Measurements from ENCODE around the gene SRGN. TPM values are rescaled to one million over a fixed set of nuclear protein-coding genes. Genes with fewer than 3 reads are reported as not detected.

Gene SRGN
- total and polyA plus RNA-seq, 10 of the 15 experiments (the other 5 are each of a cell fraction or from before 2014, with no cell fraction given) = 382 to 2,414 (median 885) TPM

DNA sequence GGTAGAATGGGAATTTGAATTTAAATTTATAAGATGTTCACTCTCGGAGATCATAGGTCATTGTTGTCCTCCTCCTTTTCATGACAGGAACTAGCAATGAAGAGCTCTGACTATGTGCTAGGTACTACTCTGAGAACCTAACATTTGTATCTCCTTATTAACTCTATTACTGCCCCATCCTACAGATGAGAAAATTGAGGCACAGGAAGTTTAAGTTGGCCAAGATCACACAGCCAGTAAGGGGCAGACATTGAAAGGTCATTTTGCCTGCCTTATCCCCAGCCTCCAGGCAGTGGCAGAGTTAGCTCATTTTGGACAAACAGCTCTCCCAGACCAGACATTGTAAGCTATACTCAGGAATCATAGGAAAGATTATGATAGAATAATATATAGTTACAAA is 6.0 kb downstream of the SRGN start (continued):
- TF ChIP-seq, protein P1, sequence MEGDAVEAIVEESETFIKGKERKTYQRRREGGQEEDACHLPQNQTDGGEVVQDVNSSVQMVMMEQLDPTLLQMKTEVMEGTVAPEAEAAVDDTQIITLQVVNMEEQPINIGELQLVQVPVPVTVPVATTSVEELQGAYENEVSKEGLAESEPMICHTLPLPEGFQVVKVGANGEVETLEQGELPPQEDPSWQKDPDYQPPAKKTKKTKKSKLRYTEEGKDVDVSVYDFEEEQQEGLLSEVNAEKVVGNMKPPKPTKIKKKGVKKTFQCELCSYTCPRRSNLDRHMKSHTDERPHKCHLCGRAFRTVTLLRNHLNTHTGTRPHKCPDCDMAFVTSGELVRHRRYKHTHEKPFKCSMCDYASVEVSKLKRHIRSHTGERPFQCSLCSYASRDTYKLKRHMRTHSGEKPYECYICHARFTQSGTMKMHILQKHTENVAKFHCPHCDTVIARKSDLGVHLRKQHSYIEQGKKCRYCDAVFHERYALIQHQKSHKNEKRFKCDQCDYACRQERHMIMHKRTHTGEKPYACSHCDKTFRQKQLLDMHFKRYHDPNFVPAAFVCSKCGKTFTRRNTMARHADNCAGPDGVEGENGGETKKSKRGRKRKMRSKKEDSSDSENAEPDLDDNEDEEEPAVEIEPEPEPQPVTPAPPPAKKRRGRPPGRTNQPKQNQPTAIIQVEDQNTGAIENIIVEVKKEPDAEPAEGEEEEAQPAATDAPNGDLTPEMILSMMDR (IDR thresholded peaks at IDR 0.05 in 2 of 3, conservative IDR thresholded peaks at IDR 0.05 in 1 of 3; ENCODE audit: control insufficient read depth in 2 of 3, extremely low read depth in 1 of 3, insufficient read depth in 1 of 3, low read depth in 3 of 3, low read length in 3 of 3) = peak; percentile 10 to 46 (median 28); a peak in 4 of 6 replicates
- TF ChIP-seq PBX3 (IDR thresholded peaks at IDR 0.05; ENCODE audit: insufficient replicate concordance, low read depth, low read length) (no peak), ZBTB40 (IDR thresholded peaks at IDR 0.05; ENCODE audit: borderline replicate concordance) (no peak), ZNF217 (IDR thresholded peaks at IDR 0.05) (0 out of 2 replicates have a peak, but pooled peaks have one; percentile 35)
- TF ChIP-seq, protein P2, sequence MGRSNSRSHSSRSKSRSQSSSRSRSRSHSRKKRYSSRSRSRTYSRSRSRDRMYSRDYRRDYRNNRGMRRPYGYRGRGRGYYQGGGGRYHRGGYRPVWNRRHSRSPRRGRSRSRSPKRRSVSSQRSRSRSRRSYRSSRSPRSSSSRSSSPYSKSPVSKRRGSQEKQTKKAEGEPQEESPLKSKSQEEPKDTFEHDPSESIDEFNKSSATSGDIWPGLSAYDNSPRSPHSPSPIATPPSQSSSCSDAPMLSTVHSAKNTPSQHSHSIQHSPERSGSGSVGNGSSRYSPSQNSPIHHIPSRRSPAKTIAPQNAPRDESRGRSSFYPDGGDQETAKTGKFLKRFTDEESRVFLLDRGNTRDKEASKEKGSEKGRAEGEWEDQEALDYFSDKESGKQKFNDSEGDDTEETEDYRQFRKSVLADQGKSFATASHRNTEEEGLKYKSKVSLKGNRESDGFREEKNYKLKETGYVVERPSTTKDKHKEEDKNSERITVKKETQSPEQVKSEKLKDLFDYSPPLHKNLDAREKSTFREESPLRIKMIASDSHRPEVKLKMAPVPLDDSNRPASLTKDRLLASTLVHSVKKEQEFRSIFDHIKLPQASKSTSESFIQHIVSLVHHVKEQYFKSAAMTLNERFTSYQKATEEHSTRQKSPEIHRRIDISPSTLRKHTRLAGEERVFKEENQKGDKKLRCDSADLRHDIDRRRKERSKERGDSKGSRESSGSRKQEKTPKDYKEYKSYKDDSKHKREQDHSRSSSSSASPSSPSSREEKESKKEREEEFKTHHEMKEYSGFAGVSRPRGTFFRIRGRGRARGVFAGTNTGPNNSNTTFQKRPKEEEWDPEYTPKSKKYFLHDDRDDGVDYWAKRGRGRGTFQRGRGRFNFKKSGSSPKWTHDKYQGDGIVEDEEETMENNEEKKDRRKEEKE (IDR thresholded peaks at IDR 0.05) = no peak

All from GM12878 (cell line).